ENCODE data around the gene MRPL38. TPM values are rescaled to one million over a fixed set of nuclear protein-coding genes. Genes with fewer than 3 reads are reported as not detected.

Gene MRPL38
- total RNA-seq, 1 experiment from 2014 or later, result 127 TPM

DNA sequence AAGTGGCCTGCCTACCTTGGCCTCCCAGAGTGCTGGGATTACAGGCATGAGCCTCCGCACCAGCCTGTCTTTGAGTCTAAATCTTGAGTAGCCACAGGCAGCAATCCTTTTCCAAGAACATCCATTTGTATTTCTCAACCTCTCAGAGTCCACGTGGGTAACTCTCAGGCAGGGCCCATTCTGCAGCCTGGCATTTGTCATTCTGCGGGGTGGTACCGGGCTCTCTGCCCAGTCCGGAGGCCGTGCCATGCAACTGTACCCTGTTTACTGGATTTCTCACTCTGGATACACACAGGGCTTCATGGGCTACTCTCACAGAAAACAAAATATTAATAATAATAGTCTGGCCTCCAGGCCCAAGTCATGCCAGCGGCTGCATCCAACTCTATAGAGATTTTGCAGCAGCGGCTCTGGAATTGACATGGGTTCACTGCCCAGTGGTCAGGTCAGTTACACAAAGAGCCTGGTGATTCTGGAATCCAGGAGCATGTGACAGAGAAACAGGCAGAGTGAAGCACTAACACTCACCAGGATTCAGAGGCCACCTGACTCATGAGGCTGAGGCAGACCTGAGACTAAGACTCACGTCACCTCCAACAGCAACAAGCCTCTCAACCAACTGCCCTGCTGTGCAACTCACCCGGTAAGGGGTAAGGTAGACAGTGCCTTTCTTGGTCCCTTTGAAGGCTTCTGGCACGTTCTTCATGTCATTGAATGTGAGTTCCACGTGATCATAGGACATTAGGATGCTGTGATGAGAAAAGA is 53.6 kb downstream of the MRPL38 start:
- DNase-seq, result no peak
- Histone ChIP-seq H3K27me3 (ENCODE audit: insufficient read depth, low read depth) (no peaks in the 10 kb centered on the region), H3K79me2 (ENCODE audit: low read depth) (peaks cover 39% of the 10 kb centered on the region), H3K27ac (no peak overlapping the region), H3K4me2 (no peak overlapping the region), H3K36me3 (ENCODE audit: low read depth) (peaks cover 26% of the 10 kb centered on the region), H3K9me3 (ENCODE audit: insufficient read depth, low read depth) (no peaks in the 10 kb centered on the region), H3F3A (ENCODE audit: insufficient read depth, low read depth) (peaks cover 40% of the 10 kb centered on the region), H4K20me1 (ENCODE audit: insufficient read depth) (peaks cover 3% of the 10 kb centered on the region; the same call in 1 of the 2 replicates), H3K4me3 (no peak overlapping the region), H3K4me1 (replicated peaks; ENCODE audit: insufficient read depth) (peaks cover 38% of the 10 kb centered on the region), H2AFZ (no peak overlapping the region), H3K9me2 (ENCODE audit: insufficient read depth) (no peaks in the 10 kb centered on the region)
- TF ChIP-seq, protein P1, sequence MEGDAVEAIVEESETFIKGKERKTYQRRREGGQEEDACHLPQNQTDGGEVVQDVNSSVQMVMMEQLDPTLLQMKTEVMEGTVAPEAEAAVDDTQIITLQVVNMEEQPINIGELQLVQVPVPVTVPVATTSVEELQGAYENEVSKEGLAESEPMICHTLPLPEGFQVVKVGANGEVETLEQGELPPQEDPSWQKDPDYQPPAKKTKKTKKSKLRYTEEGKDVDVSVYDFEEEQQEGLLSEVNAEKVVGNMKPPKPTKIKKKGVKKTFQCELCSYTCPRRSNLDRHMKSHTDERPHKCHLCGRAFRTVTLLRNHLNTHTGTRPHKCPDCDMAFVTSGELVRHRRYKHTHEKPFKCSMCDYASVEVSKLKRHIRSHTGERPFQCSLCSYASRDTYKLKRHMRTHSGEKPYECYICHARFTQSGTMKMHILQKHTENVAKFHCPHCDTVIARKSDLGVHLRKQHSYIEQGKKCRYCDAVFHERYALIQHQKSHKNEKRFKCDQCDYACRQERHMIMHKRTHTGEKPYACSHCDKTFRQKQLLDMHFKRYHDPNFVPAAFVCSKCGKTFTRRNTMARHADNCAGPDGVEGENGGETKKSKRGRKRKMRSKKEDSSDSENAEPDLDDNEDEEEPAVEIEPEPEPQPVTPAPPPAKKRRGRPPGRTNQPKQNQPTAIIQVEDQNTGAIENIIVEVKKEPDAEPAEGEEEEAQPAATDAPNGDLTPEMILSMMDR (conservative IDR thresholded peaks at IDR 0.05), result no peak
- no peak for TF ChIP-seq EZH2 (IDR thresholded peaks at IDR 0.05; ENCODE audit: low read depth)
- intact Hi-C loops (cut with micrococcal nuclease; ENCODE audit: unreplicated experiment), result no loop called here
- ChIA-PET POLR2A (ENCODE audit: unreplicated experiment) (no interaction called here), CTCF (no interaction called here)
- no TSS peak for BruUV-seq (replicated peaks)

DNA sequence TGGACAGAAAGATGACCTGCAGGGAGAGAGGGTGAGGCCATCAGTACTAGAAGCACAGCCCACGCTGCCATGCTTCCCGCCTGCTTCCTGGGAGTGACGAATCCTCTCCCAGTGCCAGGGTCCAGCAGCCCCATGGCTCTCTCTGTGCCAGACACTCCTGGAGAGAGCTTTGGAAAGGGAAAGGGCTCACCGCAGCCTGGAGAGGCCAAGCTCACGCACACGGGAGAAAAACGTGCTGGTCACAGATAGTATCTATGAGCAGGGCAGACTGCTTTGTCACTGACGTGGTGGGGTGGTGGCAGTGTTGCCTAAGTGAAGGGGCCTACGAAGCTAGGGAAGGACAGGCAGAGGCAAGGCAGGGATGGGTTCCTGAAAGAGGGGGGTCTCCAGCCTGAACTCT is 55.0 kb downstream of the MRPL38 start:
- TF ChIP-seq, protein P1 (conservative IDR thresholded peaks at IDR 0.05), result no peak
- TF ChIP-seq EZH2 (IDR thresholded peaks at IDR 0.05; ENCODE audit: low read depth), result no peak
- Histone ChIP-seq H3K9me3 (ENCODE audit: insufficient read depth, low read depth) (no peaks in the 10 kb centered on the region), H3K4me1 (replicated peaks; ENCODE audit: insufficient read depth) (peaks cover 52% of the 10 kb centered on the region), H3K79me2 (ENCODE audit: low read depth) (peaks cover 38% of the 10 kb centered on the region), H3K27ac (no peak overlapping the region), H4K20me1 (ENCODE audit: insufficient read depth) (peaks cover 3% of the 10 kb centered on the region; the same call in 1 of the 2 replicates), H3K4me2 (no peak overlapping the region), H2AFZ (no peak overlapping the region), H3K9me2 (ENCODE audit: insufficient read depth) (no peaks in the 10 kb centered on the region), H3K4me3 (no peak overlapping the region), H3K36me3 (ENCODE audit: low read depth) (peaks cover 26% of the 10 kb centered on the region), H3K27me3 (ENCODE audit: insufficient read depth, low read depth) (no peaks in the 10 kb centered on the region), H3F3A (ENCODE audit: insufficient read depth, low read depth) (peaks cover 51% of the 10 kb centered on the region)
- POLR2A ChIA-PET (ENCODE audit: unreplicated experiment), result no interaction called here
- no TSS peak for BruUV-seq (replicated peaks)
- DNase-seq, result no peak
- CTCF ChIA-PET, result interaction anchor here (0.6 kb wide), 1 partner anchor 521 kb away, joined by 4 read pairs; no protein-coding TSS in a partner anchor
- intact Hi-C loops (cut with micrococcal nuclease; ENCODE audit: unreplicated experiment), result loop anchor here (5.0 kb wide), 1 partner anchor 133 kb away; no protein-coding TSS in a partner anchor

DNA sequence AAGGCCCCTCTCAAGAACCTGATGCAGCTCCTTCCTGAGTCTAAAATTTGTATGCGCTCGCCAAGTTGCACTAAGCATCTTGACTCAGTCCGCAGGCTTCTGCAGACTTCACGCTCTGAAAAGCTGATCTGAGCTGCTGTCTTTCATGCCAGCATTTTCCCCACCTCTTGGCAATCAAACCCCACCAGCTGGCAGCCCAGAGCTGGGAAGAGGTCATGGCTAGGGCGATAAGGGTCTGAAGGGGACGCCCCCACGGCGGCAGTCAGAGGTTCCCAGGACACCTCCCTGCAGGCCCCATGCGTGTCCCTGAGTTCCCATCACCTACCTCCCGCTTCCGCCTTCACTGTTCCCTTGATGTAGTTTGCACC is 55.4 kb downstream of the MRPL38 start:
- TF ChIP-seq, protein P1 (conservative IDR thresholded peaks at IDR 0.05), result no peak
- no peak for TF ChIP-seq EZH2 (IDR thresholded peaks at IDR 0.05; ENCODE audit: low read depth)
- intact Hi-C loops (cut with micrococcal nuclease; ENCODE audit: unreplicated experiment), result loop anchor here (5.0 kb wide), 1 partner anchor 133 kb away; no protein-coding TSS in a partner anchor
- peaks cover 54% of the 10 kb centered on the region for H3K4me1 ChIP-seq (replicated peaks; ENCODE audit: insufficient read depth)
- no peak overlapping the region for H3K4me2 ChIP-seq
- no peaks in the 10 kb centered on the region for H3K27me3 ChIP-seq (ENCODE audit: insufficient read depth, low read depth)
- H3K9me2 ChIP-seq (ENCODE audit: insufficient read depth), result no peaks in the 10 kb centered on the region
- BruUV-seq (replicated peaks), result no TSS peak
- H3K36me3 ChIP-seq (ENCODE audit: low read depth), result peaks cover 26% of the 10 kb centered on the region
- H3K9me3 ChIP-seq (ENCODE audit: insufficient read depth, low read depth), result no peaks in the 10 kb centered on the region
- H4K20me1 ChIP-seq (ENCODE audit: insufficient read depth), result peaks cover 3% of the 10 kb centered on the region; the same call in 1 of the 2 replicates
- peaks cover 46% of the 10 kb centered on the region for H3F3A ChIP-seq (ENCODE audit: insufficient read depth, low read depth)
- no peak overlapping the region for H3K27ac ChIP-seq
- H3K4me3 ChIP-seq, result no peak overlapping the region
- peaks cover 33% of the 10 kb centered on the region for H3K79me2 ChIP-seq (ENCODE audit: low read depth)
- CTCF ChIA-PET, result no interaction called here
- DNase-seq, result no peak
- POLR2A ChIA-PET (ENCODE audit: unreplicated experiment), result no interaction called here
- H2AFZ ChIP-seq, result no peak overlapping the region

Other genes starting within 250 kb of the MRPL38 start
- gene RECQL5, start 237.7 kb downstream of the MRPL38 start, total RNA-seq (2021), result 41.0 and 44.2 TPM in 2 replicates
- gene SAP30BP, start 237.5 kb downstream of the MRPL38 start, total RNA-seq (2021), result 79.5 and 80.3 TPM in 2 replicates
- 448 and 461 TPM in 2 replicates for gene ITGB4, start 183.4 kb downstream of the MRPL38 start, total RNA-seq (2021)
- gene GALK1, start 139.7 kb downstream of the MRPL38 start, total RNA-seq (2021), result 12.7 and 12.8 TPM in 2 replicates
- gene UNK, start 120.1 kb downstream of the MRPL38 start, total RNA-seq (2021), result 25.3 and 27.8 TPM in 2 replicates
- gene UNC13D, start 60.5 kb downstream of the MRPL38 start, total RNA-seq (2021), result 94.4 and 108 TPM in 2 replicates
- gene WBP2, start 49.5 kb downstream of the MRPL38 start, total RNA-seq (2021), result 114 and 159 TPM in 2 replicates
- gene TRIM47, start 26.3 kb downstream of the MRPL38 start, total RNA-seq (2021), result 46.1 and 48.3 TPM in 2 replicates
- gene TRIM65, start 7.9 kb downstream of the MRPL38 start, total RNA-seq (2021), result 21.1 and 27.1 TPM in 2 replicates
- 22.5 and 28.7 TPM in 2 replicates for gene FBF1, start 36.2 kb upstream of the MRPL38 start, total RNA-seq (2021)
- 35.5 and 37.1 TPM in 2 replicates for gene ACOX1, start 74.3 kb upstream of the MRPL38 start, total RNA-seq (2021)
- 19.6 and 22.7 TPM in 2 replicates for gene TEN1, start 74.4 kb upstream of the MRPL38 start, total RNA-seq (2021)
- 10.3 and 12.3 TPM in 2 replicates for gene CDK3, start 96.0 kb upstream of the MRPL38 start, total RNA-seq (2021)
- gene EVPL, start 122.4 kb upstream of the MRPL38 start, total RNA-seq (2021), result 60.8 and 77.8 TPM in 2 replicates
- 69.7 and 91.7 TPM in 2 replicates for gene SRP68, start 167.6 kb upstream of the MRPL38 start, total RNA-seq (2021)
- 2.8 and 3.0 TPM in 2 replicates for gene GALR2, start 169.9 kb upstream of the MRPL38 start, total RNA-seq (2021)
- not detected in 2 replicates for gene ZACN, start 174.3 kb upstream of the MRPL38 start, total RNA-seq (2021)
- gene EXOC7, start 198.9 kb upstream of the MRPL38 start, total RNA-seq (2021), result 118 and 131 TPM in 2 replicates
- 12.5 and 23.7 TPM in 2 replicates for gene FOXJ1, start 236.4 kb upstream of the MRPL38 start, total RNA-seq (2021)

Measured in PC-9 (cell line).